A549 (cell line): ENCODE measurements around the gene SLIT3.

Source experiments
- CTCF ChIP-seq: fragments of >200 bp; sonication (Bioruptor Twin); formaldehyde crosslinking; IDR thresholded peaks from 3 replicates; pipeline ENCODE4 v1.5.1; 2016
- ESRRA ChIP-seq: fragments of 150-350 bp; IDR thresholded peaks from 2 replicates; pipeline ENCODE4 v1.6.1; 2014; ENCODE audit warnings: mild to moderate bottlenecking, low read length, borderline replicate concordance
- POLR2A ChIP-seq: IDR thresholded peaks from 2 replicates; pipeline ENCODE4 v1.6.1; 2012; ENCODE audit warnings: mild to moderate bottlenecking, low read length
- RAD21 ChIP-seq, 2 experiments: fragments of >200 bp in 1 of 2; sonication (Bioruptor Twin) in 1 of 2; formaldehyde crosslinking in 1 of 2; IDR thresholded peaks in 1 of 2; conservative IDR thresholded peaks in 1 of 2; 2 replicates in 1 of 2; 3 replicates in 1 of 2; pipeline ENCODE4 v1.6.1; 2012 to 2018; ENCODE audit warnings: inconsistent platforms in 1 of 2
- REST ChIP-seq: fragments of 200-600 bp; sonication (generic); IDR thresholded peaks from 2 replicates; pipeline ENCODE4 v1.6.1; 2016; ENCODE audit warnings: antibody characterized with exemption, mild to moderate bottlenecking, moderate library complexity
- SMC3 ChIP-seq: fragments of >200 bp; sonication (Bioruptor Twin); formaldehyde crosslinking; IDR thresholded peaks from 3 replicates; pipeline ENCODE4 v1.6.1; 2018; ENCODE audit warnings: inconsistent platforms
- TF ChIP-seq, protein P1 (sequence below): IDR thresholded peaks from 2 replicates; pipeline ENCODE4 v1.6.1; 2012

- TF ChIP-seq CTCF (no peak), RAD21 (conservative IDR thresholded peaks at IDR 0.05 in 1 of 2, IDR thresholded peaks at IDR 0.05 in 1 of 2) (no peak), POLR2A (no peak), SMC3 (no peak), REST (no peak), ESRRA (no peak)
- TF ChIP-seq, protein P1, sequence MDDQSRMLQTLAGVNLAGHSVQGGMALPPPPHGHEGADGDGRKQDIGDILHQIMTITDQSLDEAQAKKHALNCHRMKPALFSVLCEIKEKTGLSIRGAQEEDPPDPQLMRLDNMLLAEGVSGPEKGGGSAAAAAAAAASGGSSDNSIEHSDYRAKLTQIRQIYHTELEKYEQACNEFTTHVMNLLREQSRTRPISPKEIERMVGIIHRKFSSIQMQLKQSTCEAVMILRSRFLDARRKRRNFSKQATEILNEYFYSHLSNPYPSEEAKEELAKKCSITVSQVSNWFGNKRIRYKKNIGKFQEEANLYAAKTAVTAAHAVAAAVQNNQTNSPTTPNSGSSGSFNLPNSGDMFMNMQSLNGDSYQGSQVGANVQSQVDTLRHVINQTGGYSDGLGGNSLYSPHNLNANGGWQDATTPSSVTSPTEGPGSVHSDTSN = no peak
These were observed 658.9 kb downstream of the SLIT3 start for GRCh38 chr5:168642019-168642418.
